ENCODE measurements around the gene STAC. TPM values are rescaled to one million over a fixed set of nuclear protein-coding genes. Genes with fewer than 3 reads are reported as not detected.

Gene STAC
- total and polyA plus RNA-seq, 9 of the 15 experiments (the other 6 are each of a cell fraction or from before 2014, with no cell fraction given) = 0.11 TPM; not detected in 8

- no peaks in the 10 kb centered on the region for H3K36me3 ChIP-seq (ENCODE audit: control insufficient read depth, insufficient read depth, low read length)
- no peaks in the 10 kb centered on the region for H3K9me1 ChIP-seq (ENCODE audit: control insufficient read depth, insufficient read depth, low read length)
- no peaks in the 10 kb centered on the region for H3K79me2 ChIP-seq (ENCODE audit: control insufficient read depth, insufficient read depth, low read length)
- in situ Hi-C loops (cut with MboI) = no loop called here
- H2AFZ ChIP-seq (ENCODE audit: low read depth, low read length) = no peak overlapping the region
- intact Hi-C loops (cut with micrococcal nuclease) = no loop called here
- ATAC-seq (no peak), DNase-seq (ENCODE audit: extremely low read depth in 1 of 4, low spot score in 3 of 4) (no peak), FAIRE-seq (no peak)
- ChIA-PET CTCF (ENCODE audit: low intra/inter-chr PET ratio) (no interaction called here), POLR2A (no interaction called here)
- WGBS (ENCODE audit: insufficient coverage, low coverage, missing lambda C conversion rate) = 0% methylated on average over 2 of the region's 2 CpGs
- H4K20me1 ChIP-seq (replicated peaks; ENCODE audit: control insufficient read depth, insufficient read depth, low read length) = no peaks in the 10 kb centered on the region
- no peak overlapping the region for H3K9ac ChIP-seq (ENCODE audit: insufficient read depth in 1 of 2, low read depth in 2 of 2, low read length in 2 of 2)
- no peak overlapping the region for H3K4me3 ChIP-seq
- no peaks in the 10 kb centered on the region for H3K27me3 ChIP-seq (ENCODE audit: control insufficient read depth in 2 of 2, insufficient read depth in 2 of 2, low read length in 2 of 2)
- H3K4me1 ChIP-seq (replicated peaks in 1 of 2; ENCODE audit: control insufficient read depth in 2 of 2, insufficient read depth in 2 of 2, low read length in 2 of 2) = no peaks in the 10 kb centered on the region
- H3K27ac ChIP-seq (ENCODE audit: extremely low read depth, low read depth, low read length) = no peak overlapping the region
- H3K4me2 ChIP-seq (ENCODE audit: insufficient read depth, low read length) = no peak overlapping the region
- BruUV-seq (replicated peaks) = no TSS peak
- no peaks in the 10 kb centered on the region for H3K9me3 ChIP-seq (replicated peaks; ENCODE audit: control insufficient read depth, insufficient read depth, low read depth, low read length)
- TF ChIP-seq ZNF518B (CRISPR knock-in tag; IDR thresholded peaks at IDR 0.05) (no peak), HSF4 (CRISPR knock-in tag; IDR thresholded peaks at IDR 0.05; ENCODE audit: borderline replicate concordance) (no peak), ZEB2 (IDR thresholded peaks at IDR 0.05) (no peak), ERF (CRISPR knock-in tag; IDR thresholded peaks at IDR 0.05) (no peak), JUNB (CRISPR knock-in tag; conservative IDR thresholded peaks at IDR 0.05) (no peak), ZNF316 (IDR thresholded peaks at IDR 0.05) (no peak), GATA2 (CRISPR knock-in tag; IDR thresholded peaks at IDR 0.05) (no peak), CEBPZ (IDR thresholded peaks at IDR 0.05; ENCODE audit: borderline replicate concordance, low read depth, low read length) (no peak), ZBTB5 (IDR thresholded peaks at IDR 0.05) (no peak), ZNF436 (CRISPR knock-in tag; IDR thresholded peaks at IDR 0.05) (no peak), ZNF584 (CRISPR knock-in tag; IDR thresholded peaks at IDR 0.05; ENCODE audit: low read depth) (no peak), ZNF280B (CRISPR knock-in tag; IDR thresholded peaks at IDR 0.05) (no peak)
Observed at GRCh38 chr3:36397841-36398240, 17.5 kb downstream of the STAC start.

Data from K562 (cell line).